HG03460 (cell line): Measurements from ENCODE around the gene SYT2.
"Not testable (repeated sequence)": the region's sequence is repeated elsewhere in the genome, so short reads cannot be mapped to it uniquely, and the experiment has no call there.

Experiments used
- ATAC-seq: cut with Tn5 transposase; IDR thresholded peaks from one replicate; pipeline ENCODE4 v1.9.1; 2021; ENCODE audit not compliant: unreplicated experiment

The SYT2 gene

GRCh38 chr1:202553560-202554038 lies 156.7 kb downstream of the SYT2 start:
- no peak for ATAC-seq

DNA sequence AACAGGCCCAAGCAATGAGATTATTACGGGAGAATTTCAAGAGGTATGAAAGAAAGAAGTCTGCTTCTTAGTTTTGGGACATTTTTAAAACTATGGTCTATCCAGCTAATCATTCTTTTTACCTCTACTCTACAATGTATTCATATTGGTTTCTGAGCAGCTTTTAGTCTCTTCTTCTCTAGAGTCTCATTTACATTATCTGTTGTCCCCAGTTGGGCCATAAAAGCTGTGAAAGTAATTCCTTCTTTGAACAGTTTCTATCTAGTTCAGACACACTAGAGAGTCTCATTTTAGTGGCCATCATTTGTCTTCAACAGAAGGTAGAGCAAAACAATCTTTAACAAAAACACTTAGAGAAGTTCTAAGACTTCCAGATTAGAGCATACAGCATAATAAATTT lies 157.2 kb downstream of the SYT2 start:
- ATAC-seq: not testable (repeated sequence)

GRCh38 chr1:202552615-202553014 lies 157.6 kb downstream of the SYT2 start:
- not testable (repeated sequence) for ATAC-seq

GRCh38 chr1:202551683-202552082 lies 158.6 kb downstream of the SYT2 start:
- no peak for ATAC-seq

DNA sequence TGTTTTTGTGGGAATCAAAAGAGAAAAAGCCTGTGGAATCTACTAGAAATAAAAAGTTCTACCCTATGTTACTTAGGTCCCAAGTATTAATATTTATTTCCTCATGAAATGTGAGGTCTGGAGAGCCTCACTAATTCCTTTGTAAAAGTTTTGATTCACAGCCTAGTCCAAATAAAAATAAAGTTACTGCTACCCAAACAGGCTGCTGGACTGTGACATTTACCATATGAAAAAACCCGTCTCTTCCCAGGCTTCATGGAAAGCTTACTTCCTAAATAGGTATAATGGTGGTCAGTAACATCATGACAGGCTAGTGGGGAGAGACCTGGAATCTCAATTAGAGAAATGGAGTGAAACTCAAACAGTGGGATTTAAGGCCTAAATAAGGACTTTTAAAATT lies 160.2 kb downstream of the SYT2 start:
- ATAC-seq: not testable (repeated sequence)

DNA sequence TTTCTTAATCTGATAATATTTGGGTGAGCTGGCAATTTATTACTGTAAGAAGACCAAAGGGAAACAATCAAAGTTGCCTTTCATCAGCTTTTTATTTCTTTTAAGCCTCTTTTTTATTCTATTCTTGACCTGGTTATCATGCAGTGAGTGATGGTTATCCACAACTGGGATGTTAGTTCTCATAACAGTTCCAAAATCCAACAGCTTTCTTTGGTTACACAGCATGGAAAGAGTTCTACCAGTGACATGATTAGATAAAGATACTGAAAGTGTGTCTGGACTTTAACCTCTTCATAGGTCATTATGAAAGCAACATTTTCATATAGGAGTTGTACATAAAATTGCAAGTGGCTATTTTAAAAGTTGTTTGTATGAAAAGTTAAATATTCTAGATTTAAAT lies 163.0 kb downstream of the SYT2 start:
- ATAC-seq: no peak

- peak; percentile 83 for ATAC-seq
Measured at GRCh38 chr1:202546796-202547195, 163.5 kb downstream of the SYT2 start.

- ATAC-seq: not testable (repeated sequence)
Measured at GRCh38 chr1:202546377-202546776, 163.9 kb downstream of the SYT2 start.

- ATAC-seq: not testable (repeated sequence)
Measured at GRCh38 chr1:202545647-202546303, 164.5 kb downstream of the SYT2 start.

DNA sequence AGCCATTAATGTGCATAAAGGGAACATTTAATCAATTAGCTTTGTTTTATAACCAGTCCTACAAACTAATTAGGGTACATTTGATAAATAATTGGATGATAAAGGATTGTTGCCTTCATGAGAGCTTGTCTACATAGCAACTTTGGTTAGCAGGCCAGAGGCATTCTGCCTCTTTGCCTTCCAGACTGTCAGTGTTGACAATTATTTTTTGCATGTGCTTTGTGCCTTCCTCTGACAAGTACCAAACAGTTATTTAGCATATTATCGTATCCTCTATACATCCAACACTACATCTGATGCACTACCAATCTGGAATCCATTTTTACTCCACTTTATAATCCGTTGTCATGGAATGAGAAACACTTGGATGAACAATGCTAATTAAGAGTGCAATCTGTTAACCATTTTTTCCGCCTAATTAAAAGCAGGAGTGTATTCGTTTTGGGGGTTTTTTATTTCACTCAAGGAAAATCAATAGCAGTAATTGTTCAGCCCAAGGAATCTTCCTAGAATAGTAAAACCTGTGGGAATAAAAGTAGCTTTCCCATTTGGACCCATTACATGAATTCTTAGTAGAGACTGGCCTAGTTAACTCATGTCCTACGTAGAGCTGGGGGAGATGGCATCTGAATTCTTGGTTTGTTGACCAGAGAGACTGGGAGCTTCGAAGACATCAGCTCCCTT lies 165.3 kb downstream of the SYT2 start:
- not testable (repeated sequence) for ATAC-seq

- not testable (repeated sequence) for ATAC-seq
Measured at GRCh38 chr1:202543537-202543936, 166.7 kb downstream of the SYT2 start.

- ATAC-seq: not testable (repeated sequence)
Measured at GRCh38 chr1:202542415-202542814, 167.8 kb downstream of the SYT2 start.

DNA sequence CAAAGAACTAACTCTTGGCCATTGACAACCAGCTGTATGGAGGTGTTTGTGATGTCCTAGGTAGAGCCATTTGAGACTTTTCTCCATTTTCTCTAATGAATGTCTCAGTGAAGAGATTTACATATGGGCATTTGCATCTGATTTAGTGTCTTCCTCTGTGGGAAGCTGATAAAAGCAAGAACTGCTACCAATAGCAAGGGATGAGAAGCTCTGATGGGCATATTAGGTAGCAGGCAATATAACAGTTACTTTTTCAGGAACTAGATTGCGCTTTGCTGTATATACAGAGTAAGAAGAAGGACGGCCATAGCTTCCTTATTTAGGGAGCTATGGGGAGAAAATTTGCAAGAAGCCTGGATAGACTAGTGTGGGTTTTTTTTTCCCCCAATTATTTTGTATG lies 169.4 kb downstream of the SYT2 start:
- not testable (repeated sequence) for ATAC-seq
